Stimulated activated CD8-positive, alpha-beta memory T cell treated with anti-CD3 and anti-CD28 coated beads, Interleukin-2, amount 100 ng/mL, for 48 hours (primary cell): ENCODE measurements around the gene PEF1.

Experiments
- DNase-seq, 2 donors: peaks; one replicate each; pipeline ENCODE4 v3.0.0-alpha.2; 2020; ENCODE audit warnings: low read depth in 2 of 2

Gene PEF1

GRCh38 chr1:31627930-31628559, 16.6 kb downstream of the PEF1 start:
- no peak for DNase-seq

GRCh38 chr1:31627301-31627929, 17.3 kb downstream of the PEF1 start:
- no peak for DNase-seq

GRCh38 chr1:31626223-31627207, 18.2 kb downstream of the PEF1 start:
- DNase-seq, result no peak

GRCh38 chr1:31625561-31626222, 19.0 kb downstream of the PEF1 start:
- DNase-seq, result no peak

- no peak for DNase-seq
Observed at GRCh38 chr1:31624731-31625514, 19.8 kb downstream of the PEF1 start.

- no peak for DNase-seq
Observed at GRCh38 chr1:31624309-31624708, 20.4 kb downstream of the PEF1 start.

GRCh38 chr1:31623365-31623764, 21.3 kb downstream of the PEF1 start:
- DNase-seq, result no peak

- no peak for DNase-seq
Observed at GRCh38 chr1:31621847-31622730, 22.6 kb downstream of the PEF1 start.

- DNase-seq, result no peak
Observed at GRCh38 chr1:31621498-31621820, 23.2 kb downstream of the PEF1 start.

GRCh38 chr1:31620631-31621497, 23.8 kb downstream of the PEF1 start:
- DNase-seq, result no peak

- DNase-seq, result no peak
Observed at GRCh38 chr1:31618916-31619846, 25.5 kb downstream of the PEF1 start.

GRCh38 chr1:31617916-31618746, 26.5 kb downstream of the PEF1 start:
- DNase-seq, result peak; percentile 32 to 37

GRCh38 chr1:31617218-31617915, 27.3 kb downstream of the PEF1 start, which contains the start of gene HCRTR1:
Gene HCRTR1 (plus strand): TSS chr1:31617689. CDS start chr1:31619193, 1,504 bp downstream.
- no peak for DNase-seq

GRCh38 chr1:31615939-31616338, 28.7 kb downstream of the PEF1 start:
- DNase-seq, result no peak

GRCh38 chr1:31615414-31615813, 29.3 kb downstream of the PEF1 start:
- no peak for DNase-seq

- DNase-seq, result no peak
Observed at GRCh38 chr1:31614414-31615005, 30.2 kb downstream of the PEF1 start.
